NOMO-1 treated with DMSO at 0.1 percent for 48 hours (cell line): ENCODE data around the gene MOV10L1.

ENCODE experiments used
- DNase-seq: peaks from one replicate; lab custom pipeline; 2025; ENCODE audit not compliant: unreplicated experiment; lab: John Stamatoyannopoulos, UW

Gene MOV10L1

GRCh38 chr22:50089682-50090411 is at the start of gene MOV10L1:
Gene MOV10L1, plus strand, starts transcription at chr22:50090006. Its CDS starts 83 bp downstream, at chr22:50090089.
- no peak for DNase-seq

GRCh38 chr22:50040717-50041116 is 49.1 kb upstream of the MOV10L1 start:
- no peak for DNase-seq

- DNase-seq: no peak
Observed at GRCh38 chr22:50041361-50042065, 48.3 kb upstream of the MOV10L1 start.

GRCh38 chr22:50044485-50045118 is 45.2 kb upstream of the MOV10L1 start:
- DNase-seq: no peak

GRCh38 chr22:50045211-50046018 is 44.4 kb upstream of the MOV10L1 start:
- no peak for DNase-seq

GRCh38 chr22:50046019-50046415 is 43.8 kb upstream of the MOV10L1 start:
- no peak for DNase-seq

- DNase-seq: no peak
Observed at GRCh38 chr22:50046481-50047245, 43.1 kb upstream of the MOV10L1 start.

- DNase-seq: no peak
Observed at GRCh38 chr22:50047346-50047745, 42.5 kb upstream of the MOV10L1 start.

GRCh38 chr22:50048061-50048765 is 41.6 kb upstream of the MOV10L1 start:
- DNase-seq: no peak

GRCh38 chr22:50048836-50049235 is 41.0 kb upstream of the MOV10L1 start:
- no peak for DNase-seq

- no peak for DNase-seq
Observed at GRCh38 chr22:50049299-50050195, 40.3 kb upstream of the MOV10L1 start.

- DNase-seq: no peak
Observed at GRCh38 chr22:50051930-50052329, 37.9 kb upstream of the MOV10L1 start.

- DNase-seq: no peak
Observed at GRCh38 chr22:50053861-50054260, 35.9 kb upstream of the MOV10L1 start.

- no peak for DNase-seq
Observed at GRCh38 chr22:50056214-50056972, 33.4 kb upstream of the MOV10L1 start.

GRCh38 chr22:50057278-50058060 is 32.3 kb upstream of the MOV10L1 start:
- DNase-seq: no peak

- DNase-seq: no peak
Observed at GRCh38 chr22:50058061-50058905, 31.5 kb upstream of the MOV10L1 start, which contains the start of gene TTLL8. Gene TTLL8, minus strand, starts transcription at chr22:50058298.
